ENCODE data around the gene C8B.

The C8B gene

GRCh38 chr1:56897150-56898004, 68.4 kb downstream of the C8B start:
- no peak for DNase-seq

DNA sequence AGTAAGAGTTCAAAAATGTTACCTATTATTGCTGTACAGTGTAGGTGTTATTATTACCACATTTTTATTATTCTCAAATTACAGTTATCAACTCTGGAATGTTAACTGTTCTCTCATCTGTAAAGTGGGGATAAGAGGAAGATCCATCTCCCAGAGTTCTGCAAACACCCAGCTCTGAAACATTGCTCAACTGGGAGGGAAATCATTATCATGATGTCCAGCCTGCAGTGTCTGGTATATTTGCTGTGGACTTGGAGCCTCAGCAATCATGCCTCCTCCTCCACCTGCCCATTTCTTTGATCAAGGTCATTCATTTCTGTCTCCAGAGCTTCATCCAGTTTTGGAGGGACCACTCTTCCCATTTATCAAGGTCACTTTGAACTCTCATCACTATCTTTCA, 71.8 kb downstream of the C8B start:
- no peak for DNase-seq

GRCh38 chr1:56890229-56890628, 75.6 kb downstream of the C8B start:
- DNase-seq = no peak

GRCh38 chr1:56881417-56881816, 84.4 kb downstream of the C8B start:
- DNase-seq = no peak

DNA sequence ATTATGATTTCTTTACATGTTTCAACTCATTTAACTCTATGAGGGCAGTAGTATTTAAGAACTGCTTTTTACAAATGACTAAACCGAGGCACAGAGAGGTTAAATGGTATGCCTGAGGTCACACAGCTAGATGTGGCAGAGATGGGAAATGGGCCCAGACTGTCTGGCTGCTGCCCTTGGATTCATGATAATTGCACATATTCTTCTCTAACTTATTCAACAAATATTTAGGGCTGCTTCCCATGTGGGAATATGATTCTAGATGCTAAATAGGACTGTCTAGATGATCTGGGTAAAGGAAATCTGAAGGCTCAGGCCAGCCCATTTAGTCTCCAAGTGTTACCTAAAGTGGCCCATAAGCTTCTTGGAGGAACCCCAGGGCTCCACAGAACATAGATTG, 85.0 kb downstream of the C8B start:
- no peak for DNase-seq

All from activated CD4-positive, alpha-beta T cell treated with anti-CD3 and anti-CD28 coated beads for 4 hours (primary cell).